Esophagus muscularis mucosa (tissue), 4 donors: ENCODE results near the gene SLC6A11.

Experiments
- CTCF ChIP-seq, 3 experiments: fragments of 200-600 bp in 2 of 3; fragments of 450-650 bp in 1 of 3; sonication (generic) in 2 of 3; IDR thresholded peaks; one replicate each; pipeline ENCODE4 v1.5.1; 2017 to 2019; ENCODE audit warnings: antibody characterized with exemption in 3 of 3, mild to moderate bottlenecking in 2 of 3, moderate library complexity in 1 of 3
- EP300 ChIP-seq: sonication (generic); formaldehyde crosslinking; IDR thresholded peaks from one replicate; pipeline ENCODE4 v1.6.1; 2017; ENCODE audit warnings: antibody characterized with exemption
- POLR2A ChIP-seq: fragments of 450-650 bp; IDR thresholded peaks from one replicate; pipeline ENCODE4 v1.6.1; 2017; ENCODE audit warnings: antibody characterized with exemption, moderate library complexity, mild to moderate bottlenecking, low read depth
- POLR2AphosphoS5 ChIP-seq, 2 donors: sonication (generic); formaldehyde crosslinking; IDR thresholded peaks; one replicate each; pipeline ENCODE4 v1.6.1; 2017; ENCODE audit warnings: antibody characterized with exemption in 2 of 2

- TF ChIP-seq POLR2AphosphoS5 (IDR thresholded peaks at IDR 0.05) = no peak
- TF ChIP-seq CTCF (IDR thresholded peaks at IDR 0.05) = no peak
- TF ChIP-seq EP300 = no peak
- TF ChIP-seq POLR2A = no peak
Measured at GRCh38 chr3:10972072-10972782, 156.2 kb downstream of the SLC6A11 start.
